ENCODE measurements around the gene ELMO1. TPM values are rescaled to one million over a fixed set of nuclear protein-coding genes. Genes with fewer than 3 reads are reported as not detected.

The ELMO1 gene
- total RNA-seq, 1 experiment from 2014 or later = 1.1 TPM

DNA sequence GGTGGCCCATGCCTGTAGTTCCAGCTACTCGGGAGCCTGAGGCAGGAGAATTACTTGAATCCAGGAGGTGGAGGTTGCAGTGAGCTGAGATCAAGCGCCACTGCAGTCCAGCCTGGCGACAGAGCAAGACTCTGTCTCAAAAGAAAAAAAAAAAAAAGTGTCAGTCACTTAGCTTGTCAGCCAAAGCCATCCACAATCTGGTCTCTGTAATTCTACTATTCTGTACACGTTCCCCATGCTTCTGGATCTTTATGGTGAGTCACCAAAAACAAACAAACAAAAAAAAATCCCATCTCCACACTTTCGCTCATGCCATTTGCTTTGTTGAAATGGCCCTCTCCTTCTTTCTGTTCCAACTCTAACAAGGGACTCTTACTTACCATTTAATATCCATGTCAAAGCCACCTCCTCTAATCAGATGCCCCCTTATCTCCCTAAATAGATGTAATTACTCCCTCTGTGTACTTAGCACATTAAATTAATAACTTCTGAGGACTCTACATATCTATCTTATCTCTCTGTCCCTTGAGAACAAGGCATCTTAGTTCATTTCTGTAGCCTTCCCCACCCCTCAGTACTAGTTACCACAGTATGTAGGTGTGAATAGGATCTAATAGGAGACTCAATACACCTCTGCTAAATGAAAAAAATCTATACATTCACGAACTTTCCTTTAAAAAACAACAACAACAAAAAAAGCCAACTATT is 128.4 kb downstream of the ELMO1 start:
- DNase-seq (ENCODE audit: low read depth, low spot score) = no peak
- ATAC-seq = no peak
- Histone ChIP-seq H3K4me1 (ENCODE audit: control insufficient read depth in 1 of 2, insufficient read depth in 2 of 2, low read length in 2 of 2) (no peaks in the 10 kb centered on the region), H3K9ac (ENCODE audit: low read length) (no peak overlapping the region), H3K27me3 (ENCODE audit: insufficient read depth, low read length) (peaks cover 23% of the 10 kb centered on the region), H3K4me2 (ENCODE audit: low read length) (no peak overlapping the region), H3K9me3 (ENCODE audit: control insufficient read depth in 1 of 2, insufficient read depth in 1 of 2, low read depth in 1 of 2, low read length in 2 of 2) (no peaks in the 10 kb centered on the region), H3K4me3 (replicated peaks in 1 of 2; ENCODE audit: low read depth in 1 of 2, low read length in 2 of 2) (no peak overlapping the region), H2AFZ (ENCODE audit: low read depth, low read length, poor library complexity, severe bottlenecking) (no peak overlapping the region), H4K20me1 (ENCODE audit: insufficient read depth) (no peaks in the 10 kb centered on the region), H3K27ac (ENCODE audit: low read depth, low read length) (no peak overlapping the region), H3K9me2 (ENCODE audit: insufficient read depth) (no peaks in the 10 kb centered on the region), H3K79me2 (ENCODE audit: insufficient read depth, low read length) (no peaks in the 10 kb centered on the region), H3K36me3 (ENCODE audit: control insufficient read depth in 1 of 2, insufficient read depth in 2 of 2, low read length in 2 of 2) (no peaks in the 10 kb centered on the region)
- CTCF ChIA-PET = no interaction called here
- POLR2A ChIA-PET = no interaction called here
- no TSS peak for BruUV-seq (replicated peaks)
- RAD21 ChIA-PET (ENCODE audit: low non-redundant PET in 1 of 2, low total read pairs in 2 of 2, uncharacterized antibody in 2 of 2, unreplicated experiment in 2 of 2) = no interaction called here
- intact Hi-C loops (cut with micrococcal nuclease) = no loop called here
- TF ChIP-seq, protein P1, sequence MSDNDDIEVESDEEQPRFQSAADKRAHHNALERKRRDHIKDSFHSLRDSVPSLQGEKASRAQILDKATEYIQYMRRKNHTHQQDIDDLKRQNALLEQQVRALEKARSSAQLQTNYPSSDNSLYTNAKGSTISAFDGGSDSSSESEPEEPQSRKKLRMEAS (IDR thresholded peaks at IDR 0.05) = no peak
- no peak for TF ChIP-seq EGR1 (IDR thresholded peaks at IDR 0.05; ENCODE audit: low read depth)
- no peak for TF ChIP-seq CBX3 (IDR thresholded peaks at IDR 0.05; ENCODE audit: low read depth)
- TF ChIP-seq, protein P2, sequence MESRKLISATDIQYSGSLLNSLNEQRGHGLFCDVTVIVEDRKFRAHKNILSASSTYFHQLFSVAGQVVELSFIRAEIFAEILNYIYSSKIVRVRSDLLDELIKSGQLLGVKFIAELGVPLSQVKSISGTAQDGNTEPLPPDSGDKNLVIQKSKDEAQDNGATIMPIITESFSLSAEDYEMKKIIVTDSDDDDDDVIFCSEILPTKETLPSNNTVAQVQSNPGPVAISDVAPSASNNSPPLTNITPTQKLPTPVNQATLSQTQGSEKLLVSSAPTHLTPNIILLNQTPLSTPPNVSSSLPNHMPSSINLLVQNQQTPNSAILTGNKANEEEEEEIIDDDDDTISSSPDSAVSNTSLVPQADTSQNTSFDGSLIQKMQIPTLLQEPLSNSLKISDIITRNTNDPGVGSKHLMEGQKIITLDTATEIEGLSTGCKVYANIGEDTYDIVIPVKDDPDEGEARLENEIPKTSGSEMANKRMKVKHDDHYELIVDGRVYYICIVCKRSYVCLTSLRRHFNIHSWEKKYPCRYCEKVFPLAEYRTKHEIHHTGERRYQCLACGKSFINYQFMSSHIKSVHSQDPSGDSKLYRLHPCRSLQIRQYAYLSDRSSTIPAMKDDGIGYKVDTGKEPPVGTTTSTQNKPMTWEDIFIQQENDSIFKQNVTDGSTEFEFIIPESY (IDR thresholded peaks at IDR 0.05; ENCODE audit: extremely low read depth, insufficient replicate concordance, low read length) = no peak
- TF ChIP-seq, protein P3, sequence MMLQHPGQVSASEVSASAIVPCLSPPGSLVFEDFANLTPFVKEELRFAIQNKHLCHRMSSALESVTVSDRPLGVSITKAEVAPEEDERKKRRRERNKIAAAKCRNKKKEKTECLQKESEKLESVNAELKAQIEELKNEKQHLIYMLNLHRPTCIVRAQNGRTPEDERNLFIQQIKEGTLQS (IDR thresholded peaks at IDR 0.05) = no peak
- TF ChIP-seq, protein P4, sequence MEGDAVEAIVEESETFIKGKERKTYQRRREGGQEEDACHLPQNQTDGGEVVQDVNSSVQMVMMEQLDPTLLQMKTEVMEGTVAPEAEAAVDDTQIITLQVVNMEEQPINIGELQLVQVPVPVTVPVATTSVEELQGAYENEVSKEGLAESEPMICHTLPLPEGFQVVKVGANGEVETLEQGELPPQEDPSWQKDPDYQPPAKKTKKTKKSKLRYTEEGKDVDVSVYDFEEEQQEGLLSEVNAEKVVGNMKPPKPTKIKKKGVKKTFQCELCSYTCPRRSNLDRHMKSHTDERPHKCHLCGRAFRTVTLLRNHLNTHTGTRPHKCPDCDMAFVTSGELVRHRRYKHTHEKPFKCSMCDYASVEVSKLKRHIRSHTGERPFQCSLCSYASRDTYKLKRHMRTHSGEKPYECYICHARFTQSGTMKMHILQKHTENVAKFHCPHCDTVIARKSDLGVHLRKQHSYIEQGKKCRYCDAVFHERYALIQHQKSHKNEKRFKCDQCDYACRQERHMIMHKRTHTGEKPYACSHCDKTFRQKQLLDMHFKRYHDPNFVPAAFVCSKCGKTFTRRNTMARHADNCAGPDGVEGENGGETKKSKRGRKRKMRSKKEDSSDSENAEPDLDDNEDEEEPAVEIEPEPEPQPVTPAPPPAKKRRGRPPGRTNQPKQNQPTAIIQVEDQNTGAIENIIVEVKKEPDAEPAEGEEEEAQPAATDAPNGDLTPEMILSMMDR (IDR thresholded peaks at IDR 0.05 in 2 of 3, conservative IDR thresholded peaks at IDR 0.05 in 1 of 3; ENCODE audit: borderline replicate concordance in 1 of 3, insufficient read depth in 1 of 3, low read depth in 2 of 3, low read length in 2 of 3) = no peak
